Upper lobe of left lung (tissue), 4 donors: Measurements from ENCODE around the gene LYRM4.

ENCODE experiments used
- CTCF ChIP-seq, 6 experiments: fragments of 450-650 bp in 4 of 6; fragments of 200-600 bp in 2 of 6; sonication (generic) in 2 of 6; IDR thresholded peaks; one replicate each; pipeline ENCODE4 v1.5.1; 2016 to 2019; ENCODE audit warnings: antibody characterized with exemption in 6 of 6
- EP300 ChIP-seq, 4 donors: sonication (generic); formaldehyde crosslinking; IDR thresholded peaks; one replicate each; pipeline ENCODE4 v1.5.1; 2017; ENCODE audit warnings: antibody characterized with exemption in 4 of 4, control low read depth in 2 of 4
- POLR2A ChIP-seq, 4 donors: fragments of 450-650 bp; IDR thresholded peaks; one replicate each; pipeline ENCODE4 v1.5.1; 2016 to 2017; ENCODE audit warnings: antibody characterized with exemption in 4 of 4, mild to moderate bottlenecking in 2 of 4

GRCh38 chr6:5234874-5235273 is 25.9 kb downstream of the LYRM4 start:
- TF ChIP-seq EP300 (IDR thresholded peaks at IDR 0.05) (no peak), CTCF (IDR thresholded peaks at IDR 0.05) (no peak), POLR2A (IDR thresholded peaks at IDR 0.05) (no peak)
